NCI-H1930 (cell line): ENCODE results near the gene UCK1.
"Not testable (repeated sequence)": the region's sequence is repeated elsewhere in the genome, so short reads cannot be mapped to it uniquely, and the experiment has no call there.

ENCODE experiments used
- DNase-seq, 2 experiments: peaks; one replicate each; lab custom pipeline; 2025; lab: John Stamatoyannopoulos, UW

The UCK1 gene

GRCh38 chr9:131523451-131524435 is 7.3 kb downstream of the UCK1 start:
- DNase-seq = no peak

- DNase-seq = no peak
Observed at GRCh38 chr9:131523086-131523388, 8.0 kb downstream of the UCK1 start.

- DNase-seq = no peak
Observed at GRCh38 chr9:131522257-131523085, 8.6 kb downstream of the UCK1 start.

GRCh38 chr9:131521822-131522221 is 9.2 kb downstream of the UCK1 start:
- DNase-seq = no peak

GRCh38 chr9:131521203-131521602 is 9.9 kb downstream of the UCK1 start:
- DNase-seq = no peak

- no peak for DNase-seq
Observed at GRCh38 chr9:131520503-131520902, 10.6 kb downstream of the UCK1 start.

- DNase-seq = no peak
Observed at GRCh38 chr9:131518553-131518952, 12.5 kb downstream of the UCK1 start.

- DNase-seq = no peak
Observed at GRCh38 chr9:131517761-131518190, 13.3 kb downstream of the UCK1 start.

GRCh38 chr9:131516930-131517329 is 14.1 kb downstream of the UCK1 start:
- DNase-seq = no peak

- DNase-seq = no peak
Observed at GRCh38 chr9:131516100-131516499, 15.0 kb downstream of the UCK1 start.

GRCh38 chr9:131515559-131516031 is 15.5 kb downstream of the UCK1 start:
- DNase-seq = not testable (repeated sequence)

GRCh38 chr9:131513177-131513576 is 17.9 kb downstream of the UCK1 start:
- no peak for DNase-seq

GRCh38 chr9:131511880-131512279 is 19.2 kb downstream of the UCK1 start:
- no peak for DNase-seq

- no peak for DNase-seq
Observed at GRCh38 chr9:131511416-131511815, 19.6 kb downstream of the UCK1 start.

- no peak for DNase-seq
Observed at GRCh38 chr9:131505012-131505411, 26.1 kb downstream of the UCK1 start.

- no peak for DNase-seq
Observed at GRCh38 chr9:131503626-131504465, 27.2 kb downstream of the UCK1 start.

GRCh38 chr9:131502781-131503625 is 28.1 kb downstream of the UCK1 start, which contains the start of gene POMT1:
Gene POMT1 (plus strand): TSS chr9:131502918. CDS start chr9:131504219, 1,301 bp downstream.
- DNase-seq = peak; percentile 83 to 85

GRCh38 chr9:131500939-131501541 is 30.0 kb downstream of the UCK1 start:
- no peak for DNase-seq

GRCh38 chr9:131500377-131500776 is 30.7 kb downstream of the UCK1 start:
- DNase-seq = no peak

- DNase-seq = no peak
Observed at GRCh38 chr9:131499254-131499767, 31.8 kb downstream of the UCK1 start.
